GM19023 (cell line): Measurements from ENCODE around the gene KCNQ4.

ENCODE experiments used
- ATAC-seq: cut with Tn5 transposase; IDR thresholded peaks from one replicate; pipeline ENCODE4 v1.9.1; 2021; ENCODE audit warnings: mild to moderate bottlenecking, moderate library complexity; ENCODE audit not compliant: unreplicated experiment

KCNQ4 gene

DNA sequence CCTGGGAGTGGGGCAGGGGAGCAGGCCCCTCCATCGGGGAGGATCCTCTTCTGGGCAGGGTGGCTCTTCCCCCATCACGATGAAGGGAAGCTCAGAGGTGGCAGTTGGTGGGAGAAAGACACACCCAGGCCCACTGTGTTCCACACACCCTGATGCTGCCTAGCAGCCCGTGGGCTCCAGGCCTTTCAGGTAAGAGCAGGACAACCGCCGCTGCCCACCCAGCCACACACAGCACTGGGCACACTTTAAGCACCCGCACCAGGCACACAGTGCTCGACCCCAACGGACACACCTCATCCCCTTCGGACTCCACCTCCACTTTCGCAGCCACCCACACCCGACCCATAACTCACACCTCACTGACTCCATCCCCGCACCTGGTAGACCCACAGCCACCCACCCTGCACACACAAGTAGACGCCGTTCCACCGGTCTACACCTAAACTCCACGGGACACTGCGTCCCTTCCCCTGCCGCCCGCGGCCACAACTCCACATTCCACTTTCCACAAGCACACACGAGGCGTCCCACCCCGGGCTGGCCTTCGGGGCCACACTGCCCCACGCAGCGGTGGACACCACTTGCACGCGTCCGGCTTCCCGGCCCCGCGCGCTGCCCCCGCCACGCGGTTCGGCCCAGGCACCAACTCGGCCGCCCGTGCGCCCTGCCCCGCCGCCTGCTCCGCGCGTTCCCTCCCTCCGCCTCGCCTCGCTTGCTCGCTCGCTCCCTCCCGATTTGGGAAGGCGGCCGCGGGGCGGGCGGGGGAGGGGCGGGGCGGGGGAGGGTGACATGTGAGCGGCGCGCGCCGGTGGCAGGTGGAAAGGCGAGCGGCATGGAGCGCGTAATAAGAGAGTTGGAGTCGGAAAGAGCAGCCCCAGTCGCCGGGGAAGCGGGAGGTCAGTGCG lies at the start of gene KCNQ4:
Gene KCNQ4, plus strand, starts transcription at position 787 of the 905 bp plus-strand sequence. CDS start 307 bp downstream, outside the sequence.
- no peak for ATAC-seq

DNA sequence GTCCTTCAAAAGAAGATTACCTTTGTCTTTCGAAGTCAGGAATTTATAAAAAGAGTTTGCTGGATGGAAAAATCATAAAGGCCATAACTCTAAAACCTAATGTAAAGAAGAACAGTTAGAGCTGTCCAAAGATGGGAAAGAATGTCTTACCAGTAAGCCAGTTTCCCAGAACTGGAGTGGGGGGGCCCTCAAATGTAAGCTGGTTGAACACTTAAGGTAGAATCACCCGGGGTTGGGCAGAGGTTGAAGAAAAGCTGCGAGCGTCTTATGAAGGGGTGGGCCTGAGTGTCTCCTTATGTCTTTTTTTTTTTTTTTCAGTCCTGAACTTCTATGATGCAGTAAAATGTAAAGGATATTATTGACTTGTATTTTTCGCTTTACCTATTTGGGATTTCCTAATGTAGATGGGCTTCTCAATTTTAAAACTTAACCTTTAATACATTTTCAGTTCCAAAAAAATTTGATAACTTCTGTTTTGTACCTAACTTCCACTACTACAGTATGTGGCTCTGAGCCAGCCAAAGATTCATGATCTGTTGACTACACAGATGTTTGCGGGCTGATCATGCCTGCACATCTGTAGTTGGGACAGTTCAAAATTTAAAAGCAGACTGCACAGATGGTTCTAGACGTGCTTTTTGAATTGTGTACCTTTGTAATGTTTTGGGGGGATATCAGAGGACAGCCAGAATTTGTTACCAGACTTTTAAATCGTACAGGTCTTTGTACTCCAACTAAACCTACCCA lies 48.5 kb upstream of the KCNQ4 start:
- no peak for ATAC-seq

DNA sequence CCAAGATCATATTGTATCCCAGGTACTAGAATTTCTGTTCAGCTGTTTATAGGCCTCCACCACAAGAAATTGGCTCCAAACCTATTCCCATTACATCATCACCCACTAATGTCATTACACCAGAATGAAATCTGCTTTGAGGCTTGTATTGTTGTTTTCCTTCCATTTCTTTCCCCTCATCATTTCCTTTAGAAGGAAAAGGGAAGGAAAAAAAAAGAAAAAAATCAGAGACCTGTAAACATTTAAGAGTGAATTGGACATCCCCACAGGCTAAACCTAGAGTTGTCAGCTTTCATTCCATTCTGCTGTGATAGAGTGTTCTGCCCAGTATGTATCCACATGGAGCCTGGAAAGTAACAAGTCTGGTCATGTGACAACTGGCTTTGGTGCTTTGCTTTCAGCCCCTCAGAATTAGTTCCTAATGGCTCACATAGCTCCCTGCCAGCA lies 47.5 kb upstream of the KCNQ4 start:
- no peak for ATAC-seq

DNA sequence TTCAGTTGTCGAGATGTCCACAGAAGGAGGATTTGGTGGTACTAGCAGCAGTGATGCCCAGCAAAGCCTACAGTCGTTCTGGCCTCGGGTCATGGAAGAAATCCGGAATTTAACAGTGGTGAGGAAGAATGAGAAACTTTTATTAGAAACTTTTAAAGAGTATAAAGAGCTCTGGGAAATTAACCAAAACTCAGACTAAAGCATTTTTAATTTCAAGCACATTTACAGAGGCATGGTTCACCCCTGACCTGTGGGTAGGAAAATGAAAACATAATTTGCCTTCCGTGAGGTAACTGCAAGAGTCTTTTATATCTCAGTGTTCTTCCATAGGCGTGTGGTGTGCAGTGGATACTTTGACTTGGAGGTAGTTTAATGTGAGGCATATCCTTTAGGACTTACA lies 44.8 kb upstream of the KCNQ4 start:
- ATAC-seq = no peak

DNA sequence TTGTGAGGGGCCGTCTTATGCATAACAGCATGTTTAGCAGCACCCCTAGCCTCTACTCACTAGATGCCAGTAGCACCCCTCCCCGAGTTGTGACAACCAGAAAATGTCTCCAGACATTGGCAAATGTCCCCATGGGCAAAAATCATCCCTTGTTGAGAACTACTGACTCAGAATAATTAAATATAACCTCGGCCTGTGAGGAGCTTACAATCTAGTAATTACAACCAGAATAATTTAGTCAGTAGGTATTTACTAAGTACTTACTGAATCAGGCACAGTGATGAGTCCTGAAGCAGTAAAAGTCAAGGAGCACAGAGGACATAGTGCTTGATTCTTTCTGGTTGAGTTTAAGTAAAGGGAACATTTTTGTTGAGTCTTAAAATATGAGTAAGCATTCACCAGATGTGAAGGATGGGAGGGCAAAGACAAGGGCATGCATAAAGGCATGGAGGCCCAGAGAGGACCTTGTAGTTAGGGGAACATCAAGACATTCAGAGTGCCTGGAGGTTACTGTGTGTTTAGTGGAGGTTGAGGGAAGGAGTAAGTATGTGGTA lies 44.1 kb upstream of the KCNQ4 start:
- ATAC-seq = no peak

DNA sequence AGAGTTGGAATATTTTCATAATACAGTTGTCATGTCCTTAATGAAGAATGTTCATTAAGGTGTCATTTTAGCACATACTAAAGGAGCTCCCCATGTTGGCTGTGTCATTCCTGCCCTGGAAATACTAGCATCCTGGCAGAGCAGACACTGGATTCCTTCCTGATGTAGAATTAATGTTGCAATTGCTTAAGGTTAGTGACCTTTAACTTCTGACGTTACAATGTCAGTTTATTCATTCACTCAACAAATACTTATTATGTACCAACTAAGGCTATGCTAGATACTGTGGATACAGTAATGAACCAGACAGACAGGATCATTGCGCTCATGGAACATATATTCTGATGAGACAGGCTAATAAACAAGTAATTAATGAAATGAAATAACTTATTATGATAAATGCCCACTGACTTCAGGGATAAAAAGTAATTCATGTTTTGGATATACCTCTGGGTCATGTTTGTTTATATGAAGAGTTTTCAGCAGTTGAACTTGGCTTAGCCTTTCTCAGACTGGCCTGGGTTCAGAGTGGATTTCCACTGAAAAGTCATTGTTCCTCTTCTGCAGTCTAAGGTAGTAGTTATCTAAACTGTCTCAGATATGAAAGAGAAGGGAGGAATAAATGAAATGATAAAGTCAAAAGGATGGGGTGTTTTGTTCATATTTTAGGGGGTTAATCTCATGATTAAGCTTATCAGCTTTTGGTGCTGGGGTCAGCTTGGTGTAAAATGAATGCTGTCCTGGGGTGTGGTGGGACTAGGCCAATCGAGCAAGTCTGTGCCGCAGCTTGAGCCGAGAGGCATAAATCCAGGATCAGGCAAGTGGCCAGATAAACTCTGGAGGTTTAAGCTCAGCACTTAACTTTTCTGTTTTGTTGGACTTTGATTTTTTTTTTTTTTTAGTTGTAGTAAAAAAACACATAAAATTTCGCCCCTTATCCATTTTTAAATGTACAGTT lies 43.3 kb upstream of the KCNQ4 start:
- ATAC-seq = no peak

DNA sequence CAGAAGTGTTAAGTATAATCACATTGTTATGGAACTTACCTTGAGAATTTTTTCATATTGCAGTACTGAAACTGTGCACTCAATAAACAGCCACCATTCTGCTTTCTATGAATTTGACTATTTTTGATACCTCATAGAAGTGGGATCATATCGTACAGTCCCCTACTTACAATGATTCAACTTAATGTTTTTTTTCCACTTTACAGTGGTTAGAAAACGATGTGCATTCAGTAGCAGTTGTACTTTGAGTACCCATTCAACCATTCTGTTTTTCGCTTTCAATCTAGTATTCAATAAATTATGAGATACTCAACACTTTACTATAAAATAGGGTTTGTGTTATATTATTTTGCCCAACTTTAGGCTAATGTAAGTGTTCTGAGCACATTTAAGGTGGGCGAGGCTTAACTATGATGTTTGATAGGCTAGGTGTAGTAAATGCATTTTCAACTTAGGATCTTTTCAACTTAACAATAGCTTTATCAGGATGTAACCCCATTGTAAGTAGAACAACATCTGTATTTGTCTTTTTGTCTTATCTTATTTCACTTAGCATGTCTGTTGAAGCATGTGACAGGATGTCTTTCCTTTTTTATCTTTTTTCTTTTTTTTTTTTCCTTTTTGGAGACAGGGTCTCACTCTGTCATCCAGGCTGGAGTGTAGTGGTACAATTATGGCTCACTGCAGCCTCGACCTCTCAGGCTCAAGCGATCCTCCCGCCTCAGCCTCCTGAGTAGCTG lies 42.4 kb upstream of the KCNQ4 start:
- ATAC-seq = no peak

DNA sequence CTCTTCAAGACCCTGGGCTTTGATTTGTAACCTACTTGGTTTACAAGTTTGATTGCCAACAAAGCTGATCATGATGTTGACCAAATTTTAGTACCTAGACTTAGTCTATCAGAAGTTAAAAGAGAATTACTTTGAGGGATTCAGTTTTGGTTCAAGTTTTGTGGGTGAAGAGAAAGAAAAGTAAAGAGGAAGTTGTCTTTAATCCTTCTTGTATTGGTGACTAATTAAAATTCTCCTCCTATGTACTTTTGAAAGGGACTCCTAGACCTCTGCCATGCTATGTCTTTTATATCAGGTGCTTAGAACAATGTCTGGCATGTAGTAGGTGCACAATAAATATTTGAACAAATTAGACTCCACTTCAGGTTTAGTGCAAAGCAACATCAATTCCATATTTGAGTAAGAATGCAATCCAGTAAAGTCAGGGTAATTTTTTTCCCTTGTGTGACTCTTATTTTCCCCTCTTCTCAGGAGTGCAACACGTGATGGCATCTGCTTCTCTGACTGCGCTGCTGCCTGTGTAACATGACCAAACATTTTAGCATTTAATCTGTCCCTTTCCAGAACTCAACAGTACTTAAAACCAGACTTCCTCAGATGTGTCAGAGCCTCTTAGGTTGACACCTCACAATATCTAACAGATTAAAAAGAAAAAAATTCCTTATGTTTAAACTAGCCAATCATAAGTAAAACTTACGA lies 41.1 kb upstream of the KCNQ4 start:
- ATAC-seq = no peak

DNA sequence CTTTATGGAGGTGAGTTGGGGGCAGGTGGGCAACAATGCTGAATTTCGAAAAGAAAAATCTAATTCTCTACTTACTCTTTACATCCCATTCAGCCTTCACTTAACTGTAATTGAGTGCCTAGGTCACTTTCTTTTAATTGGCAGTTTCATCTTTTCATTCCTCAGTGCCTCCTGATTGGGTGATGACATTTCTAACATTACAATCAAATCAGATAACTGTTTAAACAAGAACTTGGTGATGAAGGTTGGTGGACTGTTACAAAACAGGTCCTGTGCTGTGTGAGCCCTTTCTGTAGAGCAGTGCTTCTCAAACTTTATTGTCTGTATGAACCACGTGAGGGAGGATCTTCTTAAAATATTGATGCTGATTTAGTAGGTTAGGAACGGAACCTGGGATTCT lies 40.1 kb upstream of the KCNQ4 start:
- no peak for ATAC-seq

DNA sequence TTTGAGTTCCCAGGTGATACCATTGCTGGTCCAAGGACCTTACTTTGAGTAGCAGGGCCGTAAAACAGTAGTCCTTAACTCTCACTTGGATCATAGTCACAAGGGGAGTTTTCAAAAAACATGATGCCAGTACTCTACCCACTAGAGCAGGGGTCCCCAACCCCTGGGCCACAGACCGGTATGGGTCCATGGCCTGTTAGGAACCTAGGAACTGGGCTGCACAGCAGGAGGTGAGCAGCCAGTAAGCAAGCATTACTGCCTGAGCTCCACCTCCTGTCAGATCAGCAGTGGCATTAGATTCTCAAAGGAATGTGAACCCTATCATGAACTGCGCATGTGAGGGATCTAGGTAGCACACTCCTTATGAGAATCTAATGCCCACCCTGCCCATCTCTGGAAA lies 39.7 kb upstream of the KCNQ4 start:
- ATAC-seq = no peak

DNA sequence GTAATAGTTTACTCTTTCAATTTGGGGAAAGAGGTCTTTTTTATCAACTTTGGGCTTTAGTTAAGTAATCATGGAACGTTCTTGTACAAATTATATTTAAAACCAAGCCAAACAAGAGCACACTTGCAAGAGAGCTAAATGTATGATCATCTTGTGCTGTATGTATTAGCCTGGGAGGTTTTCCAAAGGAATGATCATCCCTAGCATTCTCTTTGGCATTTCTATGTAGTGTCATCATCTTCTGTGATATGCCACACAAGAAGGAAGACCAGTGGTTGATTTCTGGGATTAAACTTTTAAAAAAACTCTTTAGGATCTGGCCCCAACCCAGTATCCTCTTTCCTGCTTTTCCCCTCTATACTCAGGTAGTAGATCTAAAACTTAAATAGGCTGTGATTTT lies 38.4 kb upstream of the KCNQ4 start:
- no peak for ATAC-seq

DNA sequence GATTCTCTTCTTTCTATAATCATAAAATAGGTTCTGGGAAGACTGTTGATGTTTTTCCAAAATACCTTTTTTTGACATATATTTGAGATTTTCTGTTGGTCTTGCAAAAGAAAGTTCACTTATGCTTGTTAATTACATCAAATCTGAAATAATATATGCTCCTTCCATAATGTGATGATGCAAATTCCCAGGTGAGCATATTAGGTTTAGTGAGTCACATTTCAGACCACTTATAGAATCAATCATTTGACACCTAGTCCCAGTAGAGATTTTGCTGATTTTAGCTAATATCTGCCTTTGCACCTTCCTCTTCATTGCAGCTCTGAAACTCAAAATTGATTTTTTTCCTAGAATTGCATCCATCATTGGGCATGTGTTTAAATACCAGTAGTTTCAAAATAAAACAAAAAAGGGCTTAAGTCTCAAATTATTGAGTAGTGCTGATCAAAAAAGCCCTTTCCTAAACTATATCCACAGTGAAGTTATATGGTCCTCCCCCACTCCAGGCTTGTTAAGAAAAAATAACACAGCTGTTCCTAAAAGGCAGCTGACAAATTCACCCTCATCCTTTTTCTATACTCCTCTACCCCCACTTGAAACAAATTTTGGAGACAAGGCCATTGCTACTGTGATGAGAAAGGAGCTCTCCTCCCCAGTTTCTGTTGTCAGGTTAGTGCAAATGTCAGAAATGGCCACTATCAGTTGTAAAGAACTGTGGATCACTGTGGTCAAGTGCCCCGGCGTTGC lies 37.1 kb upstream of the KCNQ4 start:
- no peak for ATAC-seq

DNA sequence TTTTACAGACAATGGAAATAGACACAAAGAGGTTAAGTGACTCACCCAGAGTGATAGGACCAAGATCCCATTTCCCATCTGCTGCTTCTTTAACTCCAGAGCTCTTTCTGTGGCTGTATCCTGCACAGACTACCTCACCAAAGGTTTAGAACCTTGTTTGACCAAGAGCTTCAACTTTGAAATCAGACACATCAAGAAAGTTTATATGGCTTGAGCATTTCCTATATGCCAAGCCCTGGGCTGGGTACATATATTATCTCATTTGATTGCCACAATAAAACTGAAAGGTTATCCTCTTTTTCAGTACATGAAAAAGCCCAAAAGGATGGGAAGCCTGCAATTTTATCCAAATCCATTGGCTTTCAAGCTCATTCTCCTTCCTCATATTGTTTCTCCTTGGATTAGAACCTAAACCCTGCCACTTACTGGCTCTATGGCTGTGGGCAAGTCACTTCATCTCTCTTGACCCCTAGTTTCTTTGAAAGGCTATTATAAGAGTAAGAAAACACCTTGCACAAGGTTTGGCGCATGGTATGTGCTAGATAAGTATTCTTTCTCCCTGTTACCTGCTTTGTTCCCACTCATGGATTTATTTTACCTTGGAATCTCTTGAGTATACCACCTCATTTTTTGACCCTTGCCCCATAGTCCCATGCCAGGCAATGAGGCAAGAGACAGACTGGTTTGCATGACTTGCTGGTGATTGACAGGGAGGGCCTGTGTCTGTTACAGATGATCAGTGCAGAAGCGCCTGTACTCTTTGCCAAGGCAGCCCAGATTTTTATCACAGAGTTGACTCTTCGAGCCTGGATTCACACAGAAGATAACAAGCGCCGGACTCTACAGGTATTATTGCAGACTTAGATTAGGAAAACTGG lies 34.5 kb upstream of the KCNQ4 start:
- no peak for ATAC-seq

DNA sequence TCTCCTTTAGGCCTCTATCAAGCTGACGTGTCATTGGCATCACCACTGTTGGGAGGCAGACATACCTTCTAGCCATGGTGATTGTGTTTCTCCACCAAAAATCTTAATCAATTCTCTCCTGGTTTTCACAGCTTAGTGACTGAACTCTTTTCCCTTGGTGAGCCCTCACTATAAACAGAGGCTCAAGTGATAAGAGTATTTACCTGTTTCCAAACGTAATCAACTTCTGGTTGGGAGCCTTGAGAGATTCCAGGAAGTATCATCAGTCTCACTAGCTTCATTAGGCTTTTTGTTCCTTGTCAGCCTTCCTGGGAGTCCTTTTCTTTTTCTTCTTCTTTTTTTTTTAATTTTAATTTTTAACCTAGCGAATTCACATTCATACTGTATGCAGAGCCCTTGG lies 33.8 kb upstream of the KCNQ4 start:
- ATAC-seq = no peak

DNA sequence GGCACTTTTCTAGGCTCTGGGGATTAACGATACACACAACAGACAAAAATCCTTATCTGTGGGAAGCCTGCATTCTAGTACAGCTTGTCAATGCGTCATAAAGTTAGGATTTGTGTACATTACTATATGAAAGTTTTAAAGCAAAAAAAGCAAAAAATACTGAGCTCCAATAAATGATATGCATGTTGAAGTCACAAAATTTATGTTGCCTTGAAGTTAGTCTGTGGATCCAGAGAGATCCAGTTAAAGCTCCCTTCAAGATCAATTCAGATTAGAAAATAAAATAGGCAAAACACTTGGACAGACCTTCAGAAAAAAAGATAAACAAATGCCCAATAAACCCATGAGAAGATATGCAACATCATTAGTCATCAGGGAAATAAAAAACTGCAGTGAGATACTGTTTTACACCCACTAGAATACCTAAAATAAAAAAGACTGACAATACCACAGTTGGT lies 33.1 kb upstream of the KCNQ4 start:
- no peak for ATAC-seq

DNA sequence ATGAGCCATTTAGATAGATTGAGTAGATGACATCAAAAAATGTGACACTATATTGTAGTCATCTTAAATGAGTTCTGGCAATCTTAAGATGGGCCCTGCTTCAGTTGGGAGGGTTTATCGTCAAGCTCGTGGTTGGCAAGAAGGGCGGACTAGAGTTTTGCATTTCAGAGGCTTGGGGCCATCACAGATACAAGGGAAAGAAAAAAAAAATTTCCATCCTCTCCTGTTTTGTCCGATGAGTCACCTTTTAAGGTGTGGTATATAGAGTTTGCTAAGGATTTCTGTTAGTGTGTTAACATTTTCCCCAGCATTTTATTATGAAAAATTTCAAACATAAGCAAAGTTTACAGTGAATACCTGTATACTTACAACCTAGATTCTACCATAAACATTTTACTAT lies 31.8 kb upstream of the KCNQ4 start:
- no peak for ATAC-seq

DNA sequence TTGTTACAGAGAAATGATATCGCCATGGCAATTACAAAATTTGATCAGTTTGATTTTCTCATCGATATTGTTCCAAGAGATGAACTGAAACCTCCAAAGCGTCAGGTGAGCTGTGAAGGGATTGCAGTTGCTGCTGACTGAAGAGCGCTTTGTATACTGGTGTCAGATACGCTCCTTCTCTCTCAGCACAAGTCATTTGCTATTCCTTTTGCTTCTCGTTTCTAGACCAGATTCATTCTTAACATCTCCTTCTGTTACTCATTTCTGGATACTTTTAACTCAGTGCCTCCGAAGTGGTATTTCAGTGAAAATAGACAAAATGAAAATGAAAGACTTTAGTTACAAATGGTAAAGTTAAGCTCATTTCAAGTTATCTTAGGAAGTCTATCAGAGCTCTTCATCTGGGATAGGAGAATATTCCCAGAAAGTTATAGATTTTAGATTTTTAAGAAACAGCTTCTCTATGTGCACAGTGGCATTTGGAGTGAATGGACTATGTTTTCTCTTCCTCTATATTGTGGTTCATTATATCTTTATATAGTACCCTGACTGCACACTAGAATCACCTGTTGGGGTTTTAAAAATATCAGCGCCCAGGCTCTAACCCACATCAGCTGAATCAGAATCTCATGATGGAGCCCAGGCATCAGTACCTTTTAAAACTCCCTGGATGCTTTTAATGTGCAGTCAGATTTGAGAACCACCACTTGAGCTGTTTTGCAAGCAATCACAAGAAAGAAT lies 30.3 kb upstream of the KCNQ4 start:
- ATAC-seq = no peak
